Lower leg skin (tissue), 4 donors: Measurements from ENCODE around the gene KBTBD7. TPM values are rescaled to one million over a fixed set of nuclear protein-coding genes. Genes with fewer than 3 reads are reported as not detected.
"Not testable (repeated sequence)": the region's sequence is repeated elsewhere in the genome, so short reads cannot be mapped to it uniquely, and the experiment has no call there.

Source experiments
- DNase-seq, 2 donors: peaks; one replicate each; pipeline ENCODE4 v3.0.0-alpha.2; 2019; ENCODE audit warnings: low spot score in 2 of 2
- H3K4me3 ChIP-seq: fragments of 200-600 bp; sonication (generic); 2 replicates; pipeline ENCODE4 v1.5.1; 2017; ENCODE audit warnings: mild to moderate bottlenecking, low read depth; ENCODE audit not compliant: poor library complexity, severe bottlenecking
- CTCF ChIP-seq, 3 donors: fragments of 450-650 bp; IDR thresholded peaks; one replicate each; pipeline ENCODE4 v1.5.1; 2016; ENCODE audit warnings: antibody characterized with exemption in 3 of 3, mild to moderate bottlenecking in 3 of 3, moderate library complexity in 2 of 3
- POLR2A ChIP-seq, 2 donors: fragments of 450-650 bp; IDR thresholded peaks; one replicate each; pipeline ENCODE4 v1.6.1; 2016 to 2017; ENCODE audit warnings: antibody characterized with exemption in 2 of 2, mild to moderate bottlenecking in 1 of 2, moderate library complexity in 1 of 2
- WGBS, 2 donors: methylation state at CpG; one replicate each; pipeline ENCODE4 v1.1.5; 2018; 5-methylcytosine and 5-hydroxymethylcytosine counted together
- intact Hi-C: fragments of 100-400 bp; cut with DNase I; formaldehyde crosslinking; loops from one replicate; pipeline ENCODE4 v1.15.0; 2023; ENCODE audit warnings: low total_unique reads
- total RNA-seq, 4 donors: library from RNA; depleted of rRNA; stranded (reverse); fragments of >200 nt; gene quantifications; one replicate each; pipeline ENCODE4 v1.1.0, GENCODE V29; 2016

KBTBD7 gene
- total RNA-seq, 4 donors from 2014 or later: 4.1 to 9.1 (median 6.7) TPM

- 38 to 44% methylated on average over 2 of the region's 2 CpGs for WGBS, 2 donors
- TF ChIP-seq POLR2A (IDR thresholded peaks at IDR 0.05) (no peak), CTCF (IDR thresholded peaks at IDR 0.05) (no peak)
- no peak overlapping the region for H3K4me3 ChIP-seq
- intact Hi-C loops: no loop called here
- DNase-seq: no peak
Observed at GRCh38 chr13:41177616-41178015, 16.8 kb downstream of the KBTBD7 start.

- 92% methylated on average over 8 of the region's 8 CpGs for WGBS, 2 donors
- H3K4me3 ChIP-seq, intact Hi-C loops, DNase-seq: not testable (repeated sequence)
Observed at GRCh38 chr13:41175576-41175975, 18.8 kb downstream of the KBTBD7 start.

DNA sequence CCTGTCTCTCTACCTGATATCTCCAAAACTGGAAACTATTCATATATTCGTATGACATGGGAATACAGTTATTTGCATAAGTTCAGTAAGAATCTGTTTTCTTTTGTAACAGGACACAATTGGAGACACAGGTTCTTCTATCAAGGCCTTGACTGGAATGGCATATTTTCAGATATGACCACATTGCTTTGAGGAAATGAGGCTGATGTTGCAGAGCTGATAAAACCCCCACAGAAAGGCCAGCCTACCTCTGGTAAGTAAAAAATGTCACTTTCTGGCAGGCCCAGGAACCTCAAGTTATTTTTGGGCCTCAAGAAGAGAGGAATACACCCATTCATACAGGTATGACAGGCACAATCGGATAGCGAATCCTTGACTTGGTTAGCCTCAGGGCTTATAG is 32.2 kb downstream of the KBTBD7 start:
- WGBS, 2 donors: 83 to 92% methylated on average over 3 of the region's 3 CpGs
- intact Hi-C loops: no loop called here
- H3K4me3 ChIP-seq: no peak overlapping the region
- TF ChIP-seq CTCF (IDR thresholded peaks at IDR 0.05): no peak
- TF ChIP-seq POLR2A (IDR thresholded peaks at IDR 0.05): no peak
- DNase-seq: no peak

GRCh38 chr13:41159174-41159573 is 35.2 kb downstream of the KBTBD7 start:
- intact Hi-C loops: no loop called here
- H3K4me3 ChIP-seq: no peak overlapping the region
- no peak for TF ChIP-seq POLR2A (IDR thresholded peaks at IDR 0.05)
- TF ChIP-seq CTCF (IDR thresholded peaks at IDR 0.05): no peak
- no peak for DNase-seq

DNA sequence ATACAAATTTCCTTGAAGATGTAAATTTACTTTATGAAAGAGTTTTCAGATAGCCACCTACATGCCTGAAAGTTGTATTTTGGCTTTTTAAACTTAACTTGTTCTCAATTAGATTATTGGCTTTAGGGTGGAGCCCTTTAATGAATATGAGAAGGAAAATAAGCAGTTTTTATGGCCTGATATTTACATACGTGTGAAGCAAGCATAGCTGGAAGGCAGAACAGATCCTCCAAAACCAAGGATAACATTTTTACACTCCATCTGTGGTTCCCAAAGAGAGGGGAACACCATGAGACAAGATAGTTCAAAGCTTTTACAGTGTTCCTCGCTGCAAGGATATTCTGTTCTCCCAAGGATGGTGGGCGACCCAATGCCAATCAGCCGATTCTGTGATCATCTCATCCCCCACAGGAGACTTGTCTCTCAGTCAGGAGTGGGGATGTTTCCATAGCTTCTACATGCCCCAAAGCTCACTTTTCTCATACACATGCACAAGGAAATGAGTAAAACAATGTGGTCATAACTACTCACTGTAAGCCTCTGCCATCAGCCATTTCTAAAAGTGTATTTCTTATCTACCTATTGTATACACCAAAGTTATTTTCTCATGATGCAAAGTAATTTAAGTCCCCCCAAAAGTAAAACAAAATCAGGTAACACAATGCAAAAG is 37.2 kb downstream of the KBTBD7 start:
- TF ChIP-seq CTCF (IDR thresholded peaks at IDR 0.05) (no peak), POLR2A (IDR thresholded peaks at IDR 0.05) (no peak)
- DNase-seq: no peak
- H3K4me3 ChIP-seq: no peak overlapping the region
- intact Hi-C loops: no loop called here
- WGBS, 2 donors: 84 to 87% methylated on average over 4 of the region's 4 CpGs

- no peak overlapping the region for H3K4me3 ChIP-seq
- TF ChIP-seq CTCF (IDR thresholded peaks at IDR 0.05) (no peak), POLR2A (IDR thresholded peaks at IDR 0.05) (no peak)
- no peak for DNase-seq
- intact Hi-C loops: no loop called here
- WGBS, 2 donors: 49 to 59% methylated on average over 2 of the region's 2 CpGs
Observed at GRCh38 chr13:41156620-41157019, 37.7 kb downstream of the KBTBD7 start.
